GM12878 (cell line): ENCODE results near the gene CATSPERD. TPM values are rescaled to one million over a fixed set of nuclear protein-coding genes. Genes with fewer than 3 reads are reported as not detected.

Experiments
- ATAC-seq: fragments of 200-7000 bp; cut with Tn5 transposase; 3 replicates; pipeline ENCODE4 v1.9.1; 2020; ENCODE audit warnings: mild to moderate bottlenecking, moderate library complexity
- BruUV-seq: library from RNA; stranded (reverse); fragments of 400-500 nt; replicated peaks from 2 replicates; lab custom pipeline; 2021; lab: Mats Ljungman, UMichigan
- CTCF ChIA-PET: fragments of 300-600 bp; sonication (Branson Sonifier 250); formaldehyde crosslinking; extraction: SDS; loops from one replicate; lab custom pipeline; 2021; ENCODE audit warnings: inconsistent platforms; lab: Yijun Ruan, JAX
- POLR2A ChIA-PET: fragments of 350-600 bp; formaldehyde crosslinking; extraction: SDS; loops from one replicate; lab custom pipeline; 2021; ENCODE audit warnings: inconsistent platforms; lab: Charles Lee
- RAD21 ChIA-PET: fragments of 300-600 bp; sonication (Branson Sonifier 250); formaldehyde crosslinking; loops from one replicate; lab custom pipeline; 2023; ENCODE audit warnings: antibody characterized with exemption; ENCODE audit not compliant: unreplicated experiment; lab: Charles Lee
- SMC1A ChIA-PET: fragments of 300-600 bp; sonication (Branson Sonifier 250); formaldehyde crosslinking; loops from one replicate; lab custom pipeline; 2023; ENCODE audit not compliant: unreplicated experiment, uncharacterized antibody; lab: Charles Lee
- DNase-seq: peaks from one replicate; pipeline ENCODE4 v3.0.0-alpha.2; 2011; ENCODE audit warnings: low read depth, low spot score
- FAIRE-seq: peaks from 3 replicates; lab custom pipeline; 2011; peaks lifted over from hg19 to GRCh38; lab: Jason Lieb, UNC
- H2AFZ ChIP-seq: 2 replicates; pipeline ENCODE4 v1.6.0; 2011; ENCODE audit warnings: low read depth, low read length, control low read depth; ENCODE audit not compliant: control insufficient read depth
- H3K27ac ChIP-seq: 2 replicates; pipeline ENCODE4 v1.5.1; 2011; ENCODE audit warnings: control low read depth; ENCODE audit not compliant: control insufficient read depth, insufficient read depth
- H3K27me3 ChIP-seq, 2 experiments: replicated peaks in 1 of 2; 2 replicates each; pipeline versions ENCODE4 v1.6.0 to v1.6.1; 2011; ENCODE audit warnings: low read length in 1 of 2; ENCODE audit not compliant: control insufficient read depth in 2 of 2, insufficient read depth in 2 of 2
- H3K36me3 ChIP-seq, 2 experiments: 2 replicates each; pipeline ENCODE4 v1.5.1; 2011; ENCODE audit warnings: low read length in 1 of 2; ENCODE audit not compliant: control insufficient read depth in 2 of 2, insufficient read depth in 2 of 2
- H3K4me1 ChIP-seq: 2 replicates; pipeline ENCODE4 v1.6.1; 2011; ENCODE audit warnings: mild to moderate bottlenecking, low read length, moderate library complexity, mixed read lengths; ENCODE audit not compliant: control insufficient read depth, insufficient read depth
- H3K4me2 ChIP-seq: 2 replicates; pipeline ENCODE4 v1.6.0; 2011; ENCODE audit warnings: control low read depth; ENCODE audit not compliant: control insufficient read depth, insufficient read depth
- H3K4me3 ChIP-seq: fragments of 200-600 bp; sonication (generic); 2 replicates; pipeline ENCODE4 v1.5.1; 2016
- H3K79me2 ChIP-seq: 2 replicates; pipeline ENCODE4 v1.6.0; 2011; ENCODE audit warnings: low read length; ENCODE audit not compliant: control insufficient read depth, insufficient read depth
- H3K9ac ChIP-seq: 2 replicates; pipeline ENCODE4 v1.8.0; 2011; ENCODE audit warnings: low read length, control low read depth, mixed read lengths; ENCODE audit not compliant: control insufficient read depth, insufficient read depth
- H3K9me3 ChIP-seq: replicated peaks from 3 replicates; pipeline ENCODE4 v1.5.1; 2011; ENCODE audit warnings: mild to moderate bottlenecking, low read length; ENCODE audit not compliant: control insufficient read depth, insufficient read depth
- H4K20me1 ChIP-seq: 2 replicates; pipeline ENCODE4 v1.6.0; 2011; ENCODE audit not compliant: control insufficient read depth, insufficient read depth
- BHLHE40 ChIP-seq, 2 experiments: fragments of 450-650 bp in 1 of 2; IDR thresholded peaks; 2 replicates each; pipeline ENCODE4 v1.6.1; 2011 to 2017; ENCODE audit warnings: low read depth in 2 of 2, borderline replicate concordance in 1 of 2, improper control_type of control experiment in 1 of 2, low read length in 1 of 2, mild to moderate bottlenecking in 1 of 2
- CBX5 ChIP-seq: sonication (generic); IDR thresholded peaks from 2 replicates; pipeline ENCODE4 v1.6.1; 2016; ENCODE audit warnings: low read depth, moderate library complexity, mild to moderate bottlenecking, inconsistent platforms
- EGR1 ChIP-seq, 2 experiments: IDR thresholded peaks; 1 replicate in 1 of 2; 2 replicates in 1 of 2; pipeline ENCODE4 v1.6.1; 2011 to 2012; ENCODE audit warnings: low read depth in 2 of 2, low read length in 2 of 2, borderline replicate concordance in 1 of 2, mild to moderate bottlenecking in 1 of 2, moderate library complexity in 1 of 2
- ELK1 ChIP-seq: IDR thresholded peaks from 2 replicates; pipeline ENCODE4 v1.6.1; 2012; ENCODE audit warnings: low read depth, low read length, improper control_type of control experiment
- EZH2 ChIP-seq: IDR thresholded peaks from 2 replicates; pipeline ENCODE4 v1.6.1; 2012; ENCODE audit warnings: low read depth, mild to moderate bottlenecking, control low read depth, inconsistent platforms, low read length, borderline replicate concordance; ENCODE audit not compliant: control insufficient read depth
- JUNB ChIP-seq: IDR thresholded peaks from 2 replicates; pipeline ENCODE4 v1.6.1; 2016; ENCODE audit warnings: antibody characterized with exemption, mild to moderate bottlenecking
- MLLT1 ChIP-seq: fragments of 450-650 bp; IDR thresholded peaks from 2 replicates; pipeline ENCODE4 v1.6.1; 2016; ENCODE audit warnings: mild to moderate bottlenecking
- MYB ChIP-seq: fragments of 150-350 bp; IDR thresholded peaks from 2 replicates; pipeline ENCODE4 v1.6.1; 2014; ENCODE audit warnings: mild to moderate bottlenecking, low read depth, low read length, borderline replicate concordance
- NBN ChIP-seq: fragments of 450-650 bp; IDR thresholded peaks from 2 replicates; pipeline ENCODE4 v1.6.1; 2016
- NR2F1 ChIP-seq: fragments of 450-650 bp; conservative IDR thresholded peaks from 2 replicates; pipeline ENCODE4 v1.6.1; 2017; ENCODE audit warnings: mild to moderate bottlenecking
- SREBF1 ChIP-seq: IDR thresholded peaks from 2 replicates; pipeline ENCODE4 v1.6.1; 2012; ENCODE audit warnings: mild to moderate bottlenecking, low read length
- STAT1 ChIP-seq: fragments of 450-650 bp; conservative IDR thresholded peaks from 2 replicates; pipeline ENCODE4 v1.6.1; 2014; ENCODE audit warnings: antibody characterized with exemption, mild to moderate bottlenecking
- TAF1 ChIP-seq: IDR thresholded peaks from 2 replicates; pipeline ENCODE4 v1.6.1; 2011; ENCODE audit warnings: mild to moderate bottlenecking, low read depth, low read length, borderline replicate concordance
- TARDBP ChIP-seq: IDR thresholded peaks from 2 replicates; pipeline ENCODE4 v1.6.1; 2016; ENCODE audit warnings: borderline replicate concordance
- TCF12 ChIP-seq: IDR thresholded peaks from 2 replicates; pipeline ENCODE4 v1.6.1; 2011; ENCODE audit warnings: low read depth, mild to moderate bottlenecking, low read length
- TCF3 ChIP-seq: IDR thresholded peaks from 2 replicates; pipeline ENCODE4 v1.6.1; 2012; ENCODE audit warnings: low read depth, mild to moderate bottlenecking, low read length, borderline replicate concordance; ENCODE audit not compliant: insufficient read depth
- YBX1 ChIP-seq: fragments of 450-650 bp; IDR thresholded peaks from 2 replicates; pipeline ENCODE4 v1.6.1; 2016; ENCODE audit warnings: antibody characterized with exemption
- ZBED1 ChIP-seq: IDR thresholded peaks from 2 replicates; pipeline ENCODE4 v1.6.1; 2016; ENCODE audit warnings: borderline replicate concordance
- ZNF622 ChIP-seq: fragments of 450-650 bp; IDR thresholded peaks from 2 replicates; pipeline ENCODE4 v1.6.1; 2017; ENCODE audit warnings: mild to moderate bottlenecking, inconsistent platforms
- ZSCAN29 ChIP-seq: fragments of 450-650 bp; IDR thresholded peaks from 2 replicates; pipeline ENCODE4 v1.6.1; 2017; ENCODE audit warnings: mild to moderate bottlenecking, moderate library complexity
- WGBS: methylation state at CpG from one replicate; pipeline ENCODE4 v1.1.6; 2016; ENCODE audit warnings: low lambda C conversion rate; ENCODE audit not compliant: insufficient replicate concordance, insufficient coverage; ENCODE audit errors: missing lambda C conversion rate; 5-methylcytosine and 5-hydroxymethylcytosine counted together
- in situ Hi-C: fragments of 300-500 bp; cut with MboI; formaldehyde crosslinking; loops from 9 replicates; pipeline ENCODE4 v1.14.3; 2018; ENCODE audit warnings: mixed read lengths
- intact Hi-C: fragments of 100-400 bp; cut with micrococcal nuclease; formaldehyde crosslinking; loops from one replicate; pipeline ENCODE4 v1.14.2; 2022; ENCODE audit not compliant: unreplicated experiment
- polyA plus RNA-seq, 11 experiments: library from polyadenylated mRNA; depleted of rRNA in 4 of 11; unstranded in 6 of 11; stranded (reverse) in 5 of 11; fragments of >200 nt; fragmentation: Nextera tagmentation in 4 of 11; fragmentation: Illumina TruSeq in 1 of 11; extraction: Ambion mirVana in 4 of 11; extraction: Trizol in 1 of 11; gene quantifications; 1 replicate in 1 of 11; 2 replicates in 10 of 11; pipeline versions ENCODE4 v1.2.1 to v1.2.3, GENCODE V29; 2011 to 2016; ENCODE audit warnings: inconsistent platforms in 2 of 11, missing spikeins in 2 of 11, low read depth in 1 of 11
- total RNA-seq, 4 experiments: library from RNA; depleted of rRNA in 3 of 4; stranded (reverse); fragments of >200 nt in 3 of 4; fragmentation: Illumina TruSeq in 1 of 4; extraction: Trizol in 1 of 4; gene quantifications; 2 replicates each; pipeline versions ENCODE4 v1.2.1 to v1.2.3, GENCODE V29; 2013 to 2021
- TF ChIP-seq, protein P1 (sequence below): IDR thresholded peaks from 2 replicates; pipeline ENCODE4 v1.6.1; 2011; ENCODE audit warnings: low read depth, low read length, improper control_type of control experiment, borderline replicate concordance
- TF ChIP-seq, protein P2 (sequence below): fragments of 450-650 bp; IDR thresholded peaks from 2 replicates; pipeline ENCODE4 v1.6.1; 2016; ENCODE audit warnings: mild to moderate bottlenecking

The CATSPERD gene
- total and polyA plus RNA-seq, 10 of the 15 experiments (the other 5 are each of a cell fraction or from before 2014, with no cell fraction given), result 0.02 to 0.38 (median 0.11) TPM; not detected in 5

GRCh38 chr19:5680084-5680436, 40.4 kb upstream of the CATSPERD start:
- Histone ChIP-seq H2AFZ (peak overlapping the region; percentile 77), H3K27ac (peak overlapping the region; percentile 46), H3K36me3 (peaks cover 0 to 2% of the 10 kb centered on the region in 2 experiments; a peak in 2 of 4 replicates), H3K4me1 (peaks cover 5% of the 10 kb centered on the region; the same call in 1 of the 2 replicates), H3K79me2 (peaks cover 12% of the 10 kb centered on the region), H3K4me3 (peak overlapping the region; percentile 98), H3K27me3 (no peaks in the 10 kb centered on the region), H3K9ac (peak overlapping the region; percentile 81), H3K4me2 (peak overlapping the region; percentile 96), H3K9me3 (no peaks in the 10 kb centered on the region), H4K20me1 (no peaks in the 10 kb centered on the region)
- SMC1A ChIA-PET, result no interaction called here
- intact Hi-C loops (no loop called here), in situ Hi-C loops (loop anchor here (10.0 kb wide), 1 partner anchor 1435 kb away; the partner anchor contains the start of gene YJU2)
- CTCF ChIA-PET, result interaction anchor here (1.0 kb wide), 1 partner anchor 10 kb away, joined by 4 read pairs; the partner anchor contains the start of gene RPL36
- RAD21 ChIA-PET, result no interaction called here
- BruUV-seq, result TSS peak; percentile 89
- DNase-seq, result no peak
- POLR2A ChIA-PET, result interaction anchor here (0.5 kb wide), 1 partner anchor 71 kb away, joined by 4 read pairs; no protein-coding TSS in a partner anchor
- FAIRE-seq, result peak; percentile 44
- no peak for ATAC-seq
- 3% methylated on average over 23 of the region's 23 CpGs for WGBS
- TF ChIP-seq YBX1 (no peak), MLLT1 (no peak), EZH2 (no peak), CBX5 (no peak), ZBED1 (no peak), NR2F1 (0 out of 2 replicates have a peak, but pooled peaks have one; percentile 5), EGR1 (IDR thresholded peaks at IDR 0.05; ENCODE audit: borderline replicate concordance in 1 of 2, low read depth in 2 of 2, low read length in 2 of 2) (no peak), TAF1 (no peak), ZSCAN29 (no peak), BHLHE40 (IDR thresholded peaks at IDR 0.05; ENCODE audit: borderline replicate concordance in 1 of 2, low read depth in 2 of 2, low read length in 1 of 2) (no peak), ELK1 (no peak), TCF12 (no peak), NBN (0 out of 2 replicates have a peak, but pooled peaks have one; percentile 66), MYB (no peak), JUNB (no peak), ZNF622 (no peak), SREBF1 (no peak), TCF3 (no peak), STAT1 (no peak), TARDBP (no peak)
- TF ChIP-seq, protein P1, sequence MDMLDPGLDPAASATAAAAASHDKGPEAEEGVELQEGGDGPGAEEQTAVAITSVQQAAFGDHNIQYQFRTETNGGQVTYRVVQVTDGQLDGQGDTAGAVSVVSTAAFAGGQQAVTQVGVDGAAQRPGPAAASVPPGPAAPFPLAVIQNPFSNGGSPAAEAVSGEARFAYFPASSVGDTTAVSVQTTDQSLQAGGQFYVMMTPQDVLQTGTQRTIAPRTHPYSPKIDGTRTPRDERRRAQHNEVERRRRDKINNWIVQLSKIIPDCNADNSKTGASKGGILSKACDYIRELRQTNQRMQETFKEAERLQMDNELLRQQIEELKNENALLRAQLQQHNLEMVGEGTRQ, result no peak
- TF ChIP-seq, protein P2, sequence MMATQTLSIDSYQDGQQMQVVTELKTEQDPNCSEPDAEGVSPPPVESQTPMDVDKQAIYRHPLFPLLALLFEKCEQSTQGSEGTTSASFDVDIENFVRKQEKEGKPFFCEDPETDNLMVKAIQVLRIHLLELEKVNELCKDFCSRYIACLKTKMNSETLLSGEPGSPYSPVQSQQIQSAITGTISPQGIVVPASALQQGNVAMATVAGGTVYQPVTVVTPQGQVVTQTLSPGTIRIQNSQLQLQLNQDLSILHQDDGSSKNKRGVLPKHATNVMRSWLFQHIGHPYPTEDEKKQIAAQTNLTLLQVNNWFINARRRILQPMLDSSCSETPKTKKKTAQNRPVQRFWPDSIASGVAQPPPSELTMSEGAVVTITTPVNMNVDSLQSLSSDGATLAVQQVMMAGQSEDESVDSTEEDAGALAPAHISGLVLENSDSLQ, result no peak
